ENCODE data around the gene XRRA1. TPM values are rescaled to one million over a fixed set of nuclear protein-coding genes. Genes with fewer than 3 reads are reported as not detected.

The XRRA1 gene
- total RNA-seq, 1 donor from 2014 or later, result 10.8 TPM

DNA sequence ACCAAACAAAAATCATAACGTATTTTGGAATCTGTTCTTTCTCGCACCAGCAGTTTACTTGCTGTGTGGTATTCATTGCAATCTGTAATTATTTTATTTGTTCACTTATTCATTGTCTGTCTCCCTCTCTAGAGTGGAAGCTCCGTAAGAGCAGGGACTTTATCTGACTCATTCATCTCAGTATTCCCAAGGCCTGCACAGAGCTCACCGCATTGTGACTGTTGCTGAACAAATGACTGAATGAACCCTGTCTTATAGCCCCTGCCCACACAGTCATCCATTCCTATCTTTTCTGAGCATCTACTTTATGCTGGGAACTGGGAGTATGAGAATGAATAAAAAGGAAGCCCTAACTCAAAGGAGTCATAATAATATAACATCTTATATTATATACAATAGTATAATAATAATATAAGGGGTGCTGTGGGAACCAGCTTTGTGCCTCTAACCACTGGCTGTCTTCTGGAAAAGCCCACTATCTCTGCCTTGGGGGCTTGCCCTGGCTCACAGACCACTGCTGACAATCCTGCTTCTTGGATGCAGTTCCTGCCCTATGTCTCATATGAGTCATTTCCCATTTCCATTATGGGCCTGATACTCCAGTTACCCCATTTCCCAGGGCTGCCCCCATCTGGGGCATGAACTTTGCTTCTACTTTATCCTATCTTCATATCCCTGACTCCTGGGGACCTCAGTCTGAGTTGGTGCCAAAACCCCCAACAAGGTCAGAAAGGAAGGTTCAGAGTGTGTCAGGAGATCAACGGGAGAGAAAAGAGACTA, 11.0 kb downstream of the XRRA1 start:
- no peak for TF ChIP-seq CTCF (IDR thresholded peaks at IDR 0.05; ENCODE audit: unreplicated experiment)
- Mint-ChIP-seq H3K36me3 (ENCODE audit: insufficient read depth) (peaks cover 10% of the 10 kb centered on the region), H3K27ac (no peak overlapping the region), H3K27me3 (no peaks in the 10 kb centered on the region), H3K4me1 (ENCODE audit: low read depth) (no peaks in the 10 kb centered on the region), H3K9me3 (ENCODE audit: low read depth) (no peaks in the 10 kb centered on the region), H3K4me3 (ENCODE audit: low read depth) (no peak overlapping the region)
- no peak for DNase-seq (ENCODE audit: low spot score, unreplicated experiment)

- no peak overlapping the region for H3K27ac Mint-ChIP-seq
- no peak for TF ChIP-seq CTCF (IDR thresholded peaks at IDR 0.05; ENCODE audit: unreplicated experiment)
- H3K36me3 Mint-ChIP-seq (ENCODE audit: insufficient read depth), result peaks cover 10% of the 10 kb centered on the region
- H3K4me1 Mint-ChIP-seq (ENCODE audit: low read depth), result no peaks in the 10 kb centered on the region
- no peak overlapping the region for H3K4me3 Mint-ChIP-seq (ENCODE audit: low read depth)
- no peaks in the 10 kb centered on the region for H3K27me3 Mint-ChIP-seq
- no peak for DNase-seq (ENCODE audit: low spot score, unreplicated experiment)
- H3K9me3 Mint-ChIP-seq (ENCODE audit: low read depth), result no peaks in the 10 kb centered on the region
Observed at GRCh38 chr11:74936976-74937375, 11.9 kb downstream of the XRRA1 start.

DNA sequence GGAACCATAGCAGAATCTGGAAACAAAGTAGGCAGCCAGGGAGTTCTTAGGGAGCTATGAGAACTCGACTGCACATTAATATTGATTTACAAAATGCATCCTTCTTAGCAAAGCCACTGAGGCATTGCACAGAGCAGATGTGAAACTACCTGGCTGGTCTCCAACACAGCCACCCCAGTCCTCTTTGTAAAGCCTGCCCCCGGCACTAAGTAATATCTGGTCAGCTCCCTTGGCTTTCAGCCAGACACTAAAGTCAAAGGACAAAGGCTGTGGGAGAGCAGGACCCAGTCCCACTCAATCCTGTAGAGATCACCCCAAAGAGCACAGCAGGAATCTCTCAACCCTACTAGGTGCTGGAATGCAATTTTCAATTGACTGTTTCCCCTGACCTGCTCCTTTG, 12.8 kb downstream of the XRRA1 start:
- Mint-ChIP-seq H3K4me1 (ENCODE audit: low read depth) (no peaks in the 10 kb centered on the region), H3K36me3 (ENCODE audit: insufficient read depth) (peaks cover 10% of the 10 kb centered on the region), H3K27ac (no peak overlapping the region), H3K9me3 (ENCODE audit: low read depth) (no peaks in the 10 kb centered on the region), H3K27me3 (no peaks in the 10 kb centered on the region), H3K4me3 (ENCODE audit: low read depth) (no peak overlapping the region)
- DNase-seq (ENCODE audit: low spot score, unreplicated experiment), result no peak
- TF ChIP-seq CTCF (IDR thresholded peaks at IDR 0.05; ENCODE audit: unreplicated experiment), result no peak

DNA sequence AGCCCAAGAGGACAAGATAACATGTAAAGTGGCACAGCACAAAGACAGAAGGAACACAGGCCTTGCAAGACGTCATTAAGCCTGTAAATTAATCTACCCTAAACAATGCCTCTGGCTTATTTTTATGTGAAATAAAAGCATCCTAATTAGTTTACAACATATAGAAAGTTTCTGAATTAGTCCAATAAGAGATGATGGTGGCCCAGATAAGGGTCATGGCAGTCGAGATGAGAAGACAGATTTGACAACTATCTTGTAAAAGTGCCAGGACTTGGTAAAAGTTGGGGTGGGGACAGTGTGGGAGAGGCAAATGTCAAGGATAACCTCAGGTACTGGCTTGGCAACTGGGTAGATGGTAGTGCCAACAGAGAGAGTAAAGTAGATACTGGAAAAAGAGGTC, 13.6 kb downstream of the XRRA1 start:
- H3K36me3 Mint-ChIP-seq (ENCODE audit: insufficient read depth), result peaks cover 7% of the 10 kb centered on the region
- H3K4me1 Mint-ChIP-seq (ENCODE audit: low read depth), result no peaks in the 10 kb centered on the region
- no peak overlapping the region for H3K4me3 Mint-ChIP-seq (ENCODE audit: low read depth)
- no peaks in the 10 kb centered on the region for H3K9me3 Mint-ChIP-seq (ENCODE audit: low read depth)
- TF ChIP-seq CTCF (IDR thresholded peaks at IDR 0.05; ENCODE audit: unreplicated experiment), result no peak
- H3K27ac Mint-ChIP-seq, result no peak overlapping the region
- no peak for DNase-seq (ENCODE audit: low spot score, unreplicated experiment)
- H3K27me3 Mint-ChIP-seq, result no peaks in the 10 kb centered on the region

GRCh38 chr11:74933765-74934164, 15.1 kb downstream of the XRRA1 start:
- Mint-ChIP-seq H3K9me3 (ENCODE audit: low read depth) (no peaks in the 10 kb centered on the region), H3K27ac (no peak overlapping the region), H3K27me3 (no peaks in the 10 kb centered on the region), H3K4me1 (ENCODE audit: low read depth) (no peaks in the 10 kb centered on the region), H3K4me3 (ENCODE audit: low read depth) (no peak overlapping the region), H3K36me3 (ENCODE audit: insufficient read depth) (peaks cover 7% of the 10 kb centered on the region)
- no peak for TF ChIP-seq CTCF (IDR thresholded peaks at IDR 0.05; ENCODE audit: unreplicated experiment)
- DNase-seq (ENCODE audit: low spot score, unreplicated experiment), result no peak

Measured in progenitor cell of endocrine pancreas (in vitro differentiated cells).